ENCODE data around the gene MEFV. TPM values are rescaled to one million over a fixed set of nuclear protein-coding genes. Genes with fewer than 3 reads are reported as not detected.

Gene MEFV
- total and polyA plus RNA-seq, 2 donors (not counting 1 experiment from before 2014, with no cell fraction given) = 0.24 to 0.25 TPM

GRCh38 chr16:3234857-3235561, 21.4 kb downstream of the MEFV start, which contains the start of gene ZNF200:
Gene ZNF200, minus strand, starts transcription at chr16:3235158. Its CDS starts 1,403 bp downstream, at chr16:3233755.
- ChIA-PET POLR2A (interaction anchor here (0.9 kb wide), 1 partner anchor 48 kb away, joined by 7 read pairs; no protein-coding TSS in a partner anchor), CTCF (interaction anchor here (0.8 to 1.4 kb wide), 2 partner anchors 23 to 227 kb away, joined by 3 to 4 read pairs; no protein-coding TSS in a partner anchor)
- Histone ChIP-seq H3K4me1 (ENCODE audit: control insufficient read depth in 2 of 2, insufficient read depth in 2 of 2, low read length in 2 of 2) (peaks cover 12 to 16% of the 10 kb centered on the region in 2 donors), H3K9me3 (ENCODE audit: control extremely low read depth in 1 of 3, control insufficient read depth in 2 of 3, insufficient read depth in 1 of 3, low read length in 2 of 3) (peaks cover 4 to 11% (median 7%) of the 10 kb centered on the region in 3 donors), H3K9ac (ENCODE audit: low read length) (peak within 1 kb of the TSS; percentile 83), H3K4me2 (replicated peaks; ENCODE audit: low read depth, low read length, poor library complexity, severe bottlenecking) (peak within 1 kb of the TSS; percentile 91), H4K20me1 (ENCODE audit: control insufficient read depth, insufficient read depth, low read length, poor library complexity, severe bottlenecking) (peaks cover 7% of the 10 kb centered on the region), H3K79me2 (ENCODE audit: control insufficient read depth, insufficient read depth, low read length) (peaks cover 25% of the 10 kb centered on the region), H3K36me3 (replicated peaks in 1 of 2; ENCODE audit: control extremely low read depth in 1 of 2, control insufficient read depth in 1 of 2, extremely low read depth in 1 of 2, insufficient read depth in 2 of 2, low read length in 1 of 2) (peaks cover 19 to 28% of the 10 kb centered on the region in 2 experiments), H3K27me3 (replicated peaks in 1 of 4; ENCODE audit: control extremely low read depth in 1 of 4, control insufficient read depth in 3 of 4, insufficient read depth in 4 of 4, low read length in 3 of 4) (no peaks in the 10 kb centered on the region), H3K4me3 (ENCODE audit: control extremely low read depth in 1 of 5, extremely low read depth in 1 of 5, insufficient read depth in 1 of 5, low read depth in 2 of 5, low read length in 4 of 5) (peak within 1 kb of the TSS; percentile 75 to 95 (median 95)), H2AFZ (ENCODE audit: insufficient read depth, low read depth, low read length, poor library complexity, severe bottlenecking) (peak within 1 kb of the TSS; percentile 91), H3K27ac (ENCODE audit: low read length in 2 of 2) (peak within 1 kb of the TSS; percentile 96)
- ATAC-seq (ENCODE audit: low read depth) (peak; percentile 85), DNase-seq (peak; percentile 98)
- no peak for TF ChIP-seq EZH2 (IDR thresholded peaks at IDR 0.05; ENCODE audit: borderline replicate concordance, insufficient read depth, low read depth, low read length, poor library complexity, severe bottlenecking)
- TF ChIP-seq, protein P1, sequence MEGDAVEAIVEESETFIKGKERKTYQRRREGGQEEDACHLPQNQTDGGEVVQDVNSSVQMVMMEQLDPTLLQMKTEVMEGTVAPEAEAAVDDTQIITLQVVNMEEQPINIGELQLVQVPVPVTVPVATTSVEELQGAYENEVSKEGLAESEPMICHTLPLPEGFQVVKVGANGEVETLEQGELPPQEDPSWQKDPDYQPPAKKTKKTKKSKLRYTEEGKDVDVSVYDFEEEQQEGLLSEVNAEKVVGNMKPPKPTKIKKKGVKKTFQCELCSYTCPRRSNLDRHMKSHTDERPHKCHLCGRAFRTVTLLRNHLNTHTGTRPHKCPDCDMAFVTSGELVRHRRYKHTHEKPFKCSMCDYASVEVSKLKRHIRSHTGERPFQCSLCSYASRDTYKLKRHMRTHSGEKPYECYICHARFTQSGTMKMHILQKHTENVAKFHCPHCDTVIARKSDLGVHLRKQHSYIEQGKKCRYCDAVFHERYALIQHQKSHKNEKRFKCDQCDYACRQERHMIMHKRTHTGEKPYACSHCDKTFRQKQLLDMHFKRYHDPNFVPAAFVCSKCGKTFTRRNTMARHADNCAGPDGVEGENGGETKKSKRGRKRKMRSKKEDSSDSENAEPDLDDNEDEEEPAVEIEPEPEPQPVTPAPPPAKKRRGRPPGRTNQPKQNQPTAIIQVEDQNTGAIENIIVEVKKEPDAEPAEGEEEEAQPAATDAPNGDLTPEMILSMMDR (IDR thresholded peaks at IDR 0.05) = no peak
- Mint-ChIP-seq H3K27me3 (peaks cover 2% of the 10 kb centered on the region), H3K4me1 (peaks cover 23% of the 10 kb centered on the region), H3K9me3 (ENCODE audit: insufficient read depth) (peaks cover 6% of the 10 kb centered on the region), H3K4me3 (peak within 1 kb of the TSS; percentile 94), H3K27ac (peak within 1 kb of the TSS; percentile 97)
- intact Hi-C loops (cut with micrococcal nuclease) = loop anchor here (1.0 kb wide), 3 partner anchors 29 to 70 kb away; partner anchors contain the start of genes TIGD7, ZNF263 and ZNF75A
- under 1% methylated on average over 46 of the region's 59 CpGs for WGBS (ENCODE audit: insufficient coverage)

GRCh38 chr16:3234543-3234856, 21.9 kb downstream of the MEFV start:
- Histone ChIP-seq H3K27me3 (replicated peaks in 1 of 4; ENCODE audit: control extremely low read depth in 1 of 4, control insufficient read depth in 3 of 4, insufficient read depth in 4 of 4, low read length in 3 of 4) (no peaks in the 10 kb centered on the region), H4K20me1 (ENCODE audit: control insufficient read depth, insufficient read depth, low read length, poor library complexity, severe bottlenecking) (peaks cover 7% of the 10 kb centered on the region), H3K4me2 (replicated peaks; ENCODE audit: low read depth, low read length, poor library complexity, severe bottlenecking) (peak overlapping the region; percentile 91), H3K79me2 (ENCODE audit: control insufficient read depth, insufficient read depth, low read length) (peaks cover 25% of the 10 kb centered on the region), H3K9me3 (ENCODE audit: control extremely low read depth in 1 of 3, control insufficient read depth in 2 of 3, insufficient read depth in 1 of 3, low read length in 2 of 3) (peaks cover 4 to 16% (median 7%) of the 10 kb centered on the region in 3 donors), H3K4me3 (ENCODE audit: control extremely low read depth in 1 of 5, extremely low read depth in 1 of 5, insufficient read depth in 1 of 5, low read depth in 2 of 5, low read length in 4 of 5) (peak overlapping the region; percentile 75 to 95 (median 95)), H2AFZ (ENCODE audit: insufficient read depth, low read depth, low read length, poor library complexity, severe bottlenecking) (peak overlapping the region; percentile 91), H3K27ac (ENCODE audit: low read length in 2 of 2) (peak overlapping the region; percentile 96), H3K36me3 (replicated peaks in 1 of 2; ENCODE audit: control extremely low read depth in 1 of 2, control insufficient read depth in 1 of 2, extremely low read depth in 1 of 2, insufficient read depth in 2 of 2, low read length in 1 of 2) (peaks cover 19 to 30% of the 10 kb centered on the region in 2 experiments), H3K9ac (ENCODE audit: low read length) (peak overlapping the region; percentile 83), H3K4me1 (ENCODE audit: control insufficient read depth in 2 of 2, insufficient read depth in 2 of 2, low read length in 2 of 2) (peaks cover 12 to 16% of the 10 kb centered on the region in 2 donors)
- Mint-ChIP-seq H3K27me3 (no peaks in the 10 kb centered on the region), H3K27ac (peak overlapping the region; percentile 97), H3K9me3 (ENCODE audit: insufficient read depth) (peaks cover 6% of the 10 kb centered on the region), H3K4me1 (peaks cover 23% of the 10 kb centered on the region), H3K4me3 (peak overlapping the region; percentile 94)
- CTCF ChIA-PET = interaction anchor here (0.8 to 1.4 kb wide), 3 partner anchors 23 to 227 kb away, joined by 3 to 4 read pairs (median 3); partner anchors contain the start of gene ZNF263
- ATAC-seq (ENCODE audit: low read depth) (no peak), DNase-seq (no peak)
- 1% methylated on average over 18 of the region's 18 CpGs for WGBS (ENCODE audit: insufficient coverage)
- TF ChIP-seq, protein P1 (IDR thresholded peaks at IDR 0.05) = no peak
- intact Hi-C loops (cut with micrococcal nuclease) = no loop called here
- POLR2A ChIA-PET = no interaction called here

All from B cell (primary cell).